K562 (cell line): ENCODE results near the gene TICRR. TPM values are rescaled to one million over a fixed set of nuclear protein-coding genes. Genes with fewer than 3 reads are reported as not detected.

Source experiments
- ARID3A ChIP-seq: IDR thresholded peaks from 2 replicates; pipeline ENCODE4 v1.6.1; 2012; ENCODE audit warnings: low read depth, low read length, improper control_type of control experiment, borderline replicate concordance
- ATF4 ChIP-seq: fragments of 450-650 bp; formaldehyde crosslinking; IDR thresholded peaks from 2 replicates; pipeline ENCODE4 v1.4.0; 2022; ENCODE audit warnings: mild to moderate bottlenecking, moderate library complexity
- CGGBP1 ChIP-seq: fragments of 250-450 bp; sonication (Bioruptor Pico); IDR thresholded peaks from 2 replicates; pipeline ENCODE4 v1.9.0; 2021; ENCODE audit warnings: mild to moderate bottlenecking
- EHMT2 ChIP-seq: fragments of 450-650 bp; IDR thresholded peaks from 2 replicates; pipeline ENCODE4 v1.6.1; 2018; ENCODE audit warnings: antibody characterized with exemption
- ETV5 ChIP-seq: sonication (generic); formaldehyde crosslinking; IDR thresholded peaks from 2 replicates; pipeline ENCODE4 v1.4.0; 2020; ENCODE audit warnings: low read depth, mild to moderate bottlenecking, missing genetic modification reagents
- HINFP ChIP-seq: fragments of 450-650 bp; conservative IDR thresholded peaks from 2 replicates; pipeline ENCODE4 v1.6.1; 2016; ENCODE audit warnings: missing genetic modification characterization, low read depth, mild to moderate bottlenecking, control low read depth, missing compliant biosample characterization
- JUNB ChIP-seq: fragments of 450-650 bp; formaldehyde crosslinking; conservative IDR thresholded peaks from 2 replicates; pipeline ENCODE4 v1.4.0; 2020; ENCODE audit warnings: mild to moderate bottlenecking
- MCM2 ChIP-seq: fragments of 450-650 bp; IDR thresholded peaks from 2 replicates; pipeline ENCODE4 v1.6.1; 2017; ENCODE audit warnings: low read depth, mild to moderate bottlenecking
- MCM5 ChIP-seq: fragments of 450-650 bp; IDR thresholded peaks from 2 replicates; pipeline ENCODE4 v1.6.1; 2016; ENCODE audit warnings: low read depth
- NCOA6 ChIP-seq: fragments of 450-650 bp; IDR thresholded peaks from 2 replicates; pipeline ENCODE4 v1.6.1; 2017; ENCODE audit warnings: mild to moderate bottlenecking
- NFIC ChIP-seq: fragments of 450-650 bp; IDR thresholded peaks from 2 replicates; pipeline ENCODE4 v1.6.1; 2017; ENCODE audit warnings: mild to moderate bottlenecking, inconsistent platforms
- NR4A1 ChIP-seq, 2 experiments: fragments of 250-450 bp in 1 of 2; fragments of 450-650 bp in 1 of 2; sonication (Bioruptor Pico) in 1 of 2; IDR thresholded peaks; 2 replicates each; pipeline versions ENCODE4 v1.4.0 to v1.6.1; 2016 to 2020; ENCODE audit warnings: mild to moderate bottlenecking in 2 of 2, missing compliant biosample characterization in 1 of 2, missing genetic modification characterization in 1 of 2, moderate library complexity in 1 of 2
- POLR3A ChIP-seq: IDR thresholded peaks from 2 replicates; pipeline ENCODE4 v1.6.1; 2011; ENCODE audit warnings: borderline replicate concordance, mild to moderate bottlenecking, moderate library complexity; ENCODE audit not compliant: insufficient read length, insufficient read depth; ENCODE audit errors: extremely low read depth
- SFPQ ChIP-seq: fragments of 200-400 bp; formaldehyde crosslinking; IDR thresholded peaks from 2 replicates; pipeline ENCODE4 v1.6.1; 2017; ENCODE audit warnings: mild to moderate bottlenecking, low read depth, low read length, moderate library complexity
- XRCC4 ChIP-seq: IDR thresholded peaks from one replicate; pipeline ENCODE4 v1.6.1; 2011; ENCODE audit not compliant: insufficient read depth, insufficient read length; ENCODE audit errors: extremely low read depth
- ZNF224 ChIP-seq: sonication (generic); formaldehyde crosslinking; IDR thresholded peaks from 2 replicates; pipeline ENCODE4 v1.8.0; 2022; ENCODE audit warnings: mild to moderate bottlenecking, missing genetic modification reagents
- ZNF512 ChIP-seq: IDR thresholded peaks from 2 replicates; pipeline ENCODE4 v1.6.1; 2016; ENCODE audit warnings: missing genetic modification characterization, missing compliant biosample characterization
- ZSCAN32 ChIP-seq: fragments of 450-650 bp; formaldehyde crosslinking; IDR thresholded peaks from 2 replicates; pipeline ENCODE4 v1.4.0; 2020; ENCODE audit warnings: mild to moderate bottlenecking, moderate library complexity
- polyA plus RNA-seq, 8 experiments: library from polyadenylated mRNA; depleted of rRNA in 4 of 8; stranded (reverse) in 5 of 8; unstranded in 3 of 8; fragments of >200 nt; fragmentation: Nextera tagmentation in 2 of 8; fragmentation: Illumina TruSeq in 1 of 8; extraction: Ambion mirVana in 2 of 8; extraction: Trizol in 1 of 8; gene quantifications; 2 replicates each; pipeline versions ENCODE4 v1.2.1 to v1.2.3, GENCODE V29; 2011 to 2014; ENCODE audit warnings: inconsistent platforms in 1 of 8, missing spikeins in 1 of 8
- total RNA-seq, 7 experiments: library from RNA; depleted of rRNA in 6 of 7; stranded (reverse); fragments of >200 nt in 6 of 7; fragmentation: Illumina TruSeq in 2 of 7; extraction: Trizol in 2 of 7; gene quantifications; 2 replicates each; pipeline versions ENCODE4 v1.2.1 to v1.2.3, GENCODE V29; 2011 to 2021; ENCODE audit warnings: low replicate concordance in 1 of 7

The TICRR gene
- total and polyA plus RNA-seq, 9 of the 15 experiments (the other 6 are each of a cell fraction or from before 2014, with no cell fraction given) = 0.84 to 22.9 (median 13.7) TPM

GRCh38 chr15:89672221-89673164 lies 97.2 kb downstream of the TICRR start (continued):
- no peak for TF ChIP-seq SFPQ
- no peak for TF ChIP-seq ARID3A
- no peak for TF ChIP-seq NCOA6
- no peak for TF ChIP-seq ETV5
- TF ChIP-seq ZNF224 (CRISPR knock-in tag) = no peak
- no peak for TF ChIP-seq POLR3A
- no peak for TF ChIP-seq ATF4
- TF ChIP-seq NFIC = no peak
- TF ChIP-seq CGGBP1 (CRISPR knock-in tag) = no peak
- TF ChIP-seq ZSCAN32 = no peak
- no peak for TF ChIP-seq NR4A1 (CRISPR knock-in tag; IDR thresholded peaks at IDR 0.05)
- no peak for TF ChIP-seq NR4A1 (tag; IDR thresholded peaks at IDR 0.05)
- TF ChIP-seq XRCC4 = no peak
- TF ChIP-seq MCM2 = no peak
- no peak for TF ChIP-seq EHMT2
- no peak for TF ChIP-seq JUNB (CRISPR knock-in tag)
- TF ChIP-seq ZNF512 = no peak
- no peak for TF ChIP-seq HINFP
- TF ChIP-seq MCM5 = no peak
